NCI-H526 treated with DMSO at 0.1 percent for 48 hours (cell line): ENCODE measurements around the gene SPRED2.
A peak's percentile ranks its signal among the peaks of the same experiment; 100 is the strongest.

Experiments used
- DNase-seq: peaks from one replicate; lab custom pipeline; 2025; lab: John Stamatoyannopoulos, UW

SPRED2 gene

GRCh38 chr2:65442420-65443020 lies 10.1 kb upstream of the SPRED2 start:
- DNase-seq, result no peak

- DNase-seq, result no peak
Observed at GRCh38 chr2:65438137-65438899, 5.9 kb upstream of the SPRED2 start.

GRCh38 chr2:65437392-65438135 lies 5.2 kb upstream of the SPRED2 start:
- no peak for DNase-seq

GRCh38 chr2:65436824-65437221 lies 4.4 kb upstream of the SPRED2 start:
- DNase-seq, result peak; percentile 57

GRCh38 chr2:65436169-65436823 lies 3.9 kb upstream of the SPRED2 start:
- DNase-seq, result peak; percentile 55

- peak; percentile 52 for DNase-seq
Observed at GRCh38 chr2:65435625-65436168, 3.3 kb upstream of the SPRED2 start.

- DNase-seq, result no peak
Observed at GRCh38 chr2:65434592-65435241, 2.3 kb upstream of the SPRED2 start.

- peak; percentile 65 for DNase-seq
Observed at GRCh38 chr2:65431421-65432226, 775 bp downstream of the SPRED2 start.

GRCh38 chr2:65430603-65431420 lies 1.6 kb downstream of the SPRED2 start:
- peak; percentile 77 for DNase-seq

GRCh38 chr2:65429786-65430602 lies 2.4 kb downstream of the SPRED2 start:
- DNase-seq, result peak; percentile 40

- DNase-seq, result no peak
Observed at GRCh38 chr2:65427532-65427931, 4.9 kb downstream of the SPRED2 start.

GRCh38 chr2:65425276-65425675 lies 7.1 kb downstream of the SPRED2 start:
- no peak for DNase-seq

- DNase-seq, result no peak
Observed at GRCh38 chr2:65424391-65424790, 8.0 kb downstream of the SPRED2 start.

- DNase-seq, result no peak
Observed at GRCh38 chr2:65421432-65421748, 11.0 kb downstream of the SPRED2 start.

- DNase-seq, result no peak
Observed at GRCh38 chr2:65420712-65421431, 11.5 kb downstream of the SPRED2 start.

- no peak for DNase-seq
Observed at GRCh38 chr2:65417509-65418085, 14.8 kb downstream of the SPRED2 start.

- DNase-seq, result no peak
Observed at GRCh38 chr2:65416945-65417344, 15.5 kb downstream of the SPRED2 start.

GRCh38 chr2:65416321-65416720 lies 16.1 kb downstream of the SPRED2 start:
- DNase-seq, result no peak
